ENCODE measurements around the gene RPRD1A.

The RPRD1A gene

DNA sequence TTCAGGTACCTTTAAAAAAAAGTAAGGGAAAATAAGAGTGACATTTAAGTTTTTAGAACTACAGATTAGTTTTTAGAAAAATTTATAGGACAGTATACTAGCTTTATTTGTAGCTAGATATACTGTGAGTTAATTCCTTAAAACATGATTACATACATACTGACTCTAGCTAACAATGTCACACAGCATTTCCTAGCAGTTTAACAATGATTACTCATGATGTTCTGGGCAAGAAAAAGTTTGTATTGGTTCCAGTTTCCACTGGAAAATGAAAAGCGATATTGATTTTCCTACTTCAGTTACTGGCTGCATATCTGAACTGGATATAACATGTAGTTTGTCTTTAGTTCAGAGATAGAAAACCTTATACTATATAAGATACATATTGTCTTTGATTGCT, 42.4 kb upstream of the RPRD1A start:
- TF ChIP-seq, protein P1, sequence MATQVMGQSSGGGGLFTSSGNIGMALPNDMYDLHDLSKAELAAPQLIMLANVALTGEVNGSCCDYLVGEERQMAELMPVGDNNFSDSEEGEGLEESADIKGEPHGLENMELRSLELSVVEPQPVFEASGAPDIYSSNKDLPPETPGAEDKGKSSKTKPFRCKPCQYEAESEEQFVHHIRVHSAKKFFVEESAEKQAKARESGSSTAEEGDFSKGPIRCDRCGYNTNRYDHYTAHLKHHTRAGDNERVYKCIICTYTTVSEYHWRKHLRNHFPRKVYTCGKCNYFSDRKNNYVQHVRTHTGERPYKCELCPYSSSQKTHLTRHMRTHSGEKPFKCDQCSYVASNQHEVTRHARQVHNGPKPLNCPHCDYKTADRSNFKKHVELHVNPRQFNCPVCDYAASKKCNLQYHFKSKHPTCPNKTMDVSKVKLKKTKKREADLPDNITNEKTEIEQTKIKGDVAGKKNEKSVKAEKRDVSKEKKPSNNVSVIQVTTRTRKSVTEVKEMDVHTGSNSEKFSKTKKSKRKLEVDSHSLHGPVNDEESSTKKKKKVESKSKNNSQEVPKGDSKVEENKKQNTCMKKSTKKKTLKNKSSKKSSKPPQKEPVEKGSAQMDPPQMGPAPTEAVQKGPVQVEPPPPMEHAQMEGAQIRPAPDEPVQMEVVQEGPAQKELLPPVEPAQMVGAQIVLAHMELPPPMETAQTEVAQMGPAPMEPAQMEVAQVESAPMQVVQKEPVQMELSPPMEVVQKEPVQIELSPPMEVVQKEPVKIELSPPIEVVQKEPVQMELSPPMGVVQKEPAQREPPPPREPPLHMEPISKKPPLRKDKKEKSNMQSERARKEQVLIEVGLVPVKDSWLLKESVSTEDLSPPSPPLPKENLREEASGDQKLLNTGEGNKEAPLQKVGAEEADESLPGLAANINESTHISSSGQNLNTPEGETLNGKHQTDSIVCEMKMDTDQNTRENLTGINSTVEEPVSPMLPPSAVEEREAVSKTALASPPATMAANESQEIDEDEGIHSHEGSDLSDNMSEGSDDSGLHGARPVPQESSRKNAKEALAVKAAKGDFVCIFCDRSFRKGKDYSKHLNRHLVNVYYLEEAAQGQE (IDR thresholded peaks at IDR 0.05; ENCODE audit: insufficient read depth in 1 of 2, low read depth in 2 of 2, low read length in 2 of 2): no peak
- TF ChIP-seq POLR2AphosphoS5 (IDR thresholded peaks at IDR 0.05; ENCODE audit: low read depth, low read length) (no peak), TAF1 (IDR thresholded peaks at IDR 0.05; ENCODE audit: borderline replicate concordance, insufficient read depth, low read length) (no peak), FOXP2 (optimal IDR thresholded peaks at IDR 0.05; ENCODE audit: borderline replicate concordance, extremely low read depth, extremely low read length, insufficient read depth) (no peak), SIN3A (IDR thresholded peaks at IDR 0.05; ENCODE audit: borderline replicate concordance, insufficient read depth, low read length) (no peak)

DNA sequence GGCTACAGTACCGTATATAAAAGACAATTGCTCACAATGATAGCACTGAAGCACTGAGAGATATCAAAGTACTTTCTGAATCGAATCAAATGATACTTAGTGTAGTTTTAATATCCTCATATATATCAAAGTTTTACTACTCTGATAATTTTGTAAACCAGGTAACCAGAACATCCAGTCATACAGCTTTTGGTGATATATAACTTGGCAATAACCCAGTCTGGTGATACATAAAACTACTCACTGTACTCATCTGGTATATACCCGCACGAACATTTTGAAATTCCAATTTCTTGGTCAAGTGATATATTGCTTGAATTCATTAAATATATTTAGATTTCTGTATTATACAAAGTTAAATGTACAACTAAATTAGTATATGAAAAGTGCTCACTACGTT, 41.2 kb upstream of the RPRD1A start:
- TF ChIP-seq TAF1 (IDR thresholded peaks at IDR 0.05; ENCODE audit: borderline replicate concordance, insufficient read depth, low read length): no peak
- no peak for TF ChIP-seq POLR2AphosphoS5 (IDR thresholded peaks at IDR 0.05; ENCODE audit: low read depth, low read length)
- TF ChIP-seq, protein P1 (IDR thresholded peaks at IDR 0.05; ENCODE audit: insufficient read depth in 1 of 2, low read depth in 2 of 2, low read length in 2 of 2): no peak
- no peak for TF ChIP-seq SIN3A (IDR thresholded peaks at IDR 0.05; ENCODE audit: borderline replicate concordance, insufficient read depth, low read length)
- TF ChIP-seq FOXP2 (optimal IDR thresholded peaks at IDR 0.05; ENCODE audit: borderline replicate concordance, extremely low read depth, extremely low read length, insufficient read depth): no peak

DNA sequence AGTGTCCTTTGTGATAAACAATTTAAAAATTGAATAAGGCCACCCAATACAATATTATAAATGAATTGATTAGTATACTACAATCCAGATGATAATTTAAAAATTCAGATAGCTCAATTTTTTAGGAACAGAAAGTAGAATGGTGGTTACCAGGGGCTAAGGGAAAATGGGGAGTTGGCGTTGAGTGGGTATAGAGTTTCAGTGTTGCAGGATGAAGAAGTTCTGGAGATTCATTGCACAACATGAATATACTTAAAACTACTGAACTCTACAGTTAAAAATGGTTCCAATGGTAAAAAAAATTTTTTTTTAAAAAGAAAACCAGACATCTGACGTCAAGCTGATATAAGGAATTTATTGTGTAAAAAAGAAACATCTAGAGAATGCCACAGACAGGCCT, 40.8 kb upstream of the RPRD1A start:
- TF ChIP-seq FOXP2 (optimal IDR thresholded peaks at IDR 0.05; ENCODE audit: borderline replicate concordance, extremely low read depth, extremely low read length, insufficient read depth): no peak
- no peak for TF ChIP-seq SIN3A (IDR thresholded peaks at IDR 0.05; ENCODE audit: borderline replicate concordance, insufficient read depth, low read length)
- TF ChIP-seq, protein P1 (IDR thresholded peaks at IDR 0.05; ENCODE audit: insufficient read depth in 1 of 2, low read depth in 2 of 2, low read length in 2 of 2): no peak
- no peak for TF ChIP-seq POLR2AphosphoS5 (IDR thresholded peaks at IDR 0.05; ENCODE audit: low read depth, low read length)
- TF ChIP-seq TAF1 (IDR thresholded peaks at IDR 0.05; ENCODE audit: borderline replicate concordance, insufficient read depth, low read length): no peak

DNA sequence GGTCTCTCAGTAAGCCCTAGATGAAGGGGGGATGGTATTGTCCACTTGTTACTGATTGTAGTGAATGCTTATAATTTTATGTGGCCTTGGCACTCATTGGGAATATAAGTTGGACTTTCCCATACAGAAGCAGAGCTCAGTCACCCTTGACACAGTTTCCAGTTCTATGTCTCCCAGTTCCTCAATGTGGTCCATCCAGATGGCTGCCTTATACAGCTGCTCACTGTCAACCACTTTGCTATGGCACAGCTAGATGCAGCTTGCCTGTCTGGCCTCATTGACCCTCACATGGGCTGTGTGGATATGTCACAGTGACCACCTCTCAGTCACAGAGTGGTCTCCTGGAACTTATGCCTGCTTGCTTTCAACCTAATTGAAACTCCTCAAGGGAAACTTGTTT, 40.1 kb upstream of the RPRD1A start:
- TF ChIP-seq, protein P1 (IDR thresholded peaks at IDR 0.05; ENCODE audit: insufficient read depth in 1 of 2, low read depth in 2 of 2, low read length in 2 of 2): no peak
- TF ChIP-seq SIN3A (IDR thresholded peaks at IDR 0.05; ENCODE audit: borderline replicate concordance, insufficient read depth, low read length): no peak
- no peak for TF ChIP-seq POLR2AphosphoS5 (IDR thresholded peaks at IDR 0.05; ENCODE audit: low read depth, low read length)
- no peak for TF ChIP-seq FOXP2 (optimal IDR thresholded peaks at IDR 0.05; ENCODE audit: borderline replicate concordance, extremely low read depth, extremely low read length, insufficient read depth)
- no peak for TF ChIP-seq TAF1 (IDR thresholded peaks at IDR 0.05; ENCODE audit: borderline replicate concordance, insufficient read depth, low read length)

DNA sequence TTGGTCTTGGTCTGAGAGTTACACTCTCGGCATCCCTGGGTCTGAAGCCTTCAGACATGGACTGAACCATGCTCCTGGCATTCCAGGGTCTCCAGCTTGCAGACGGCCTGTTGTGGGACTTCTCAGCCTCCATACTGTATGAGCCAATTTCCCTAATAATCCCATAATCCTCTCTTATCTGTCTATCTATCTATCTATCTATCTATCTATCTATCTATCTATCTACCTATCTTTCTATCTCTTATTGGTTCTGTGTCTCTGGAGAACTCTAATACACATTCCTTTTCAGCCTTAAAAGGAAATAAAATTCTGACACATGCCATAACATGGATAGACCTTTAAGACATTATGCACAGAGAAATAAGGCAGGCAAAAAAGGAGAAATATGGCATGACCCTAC, 37.4 kb upstream of the RPRD1A start:
- no peak for TF ChIP-seq SIN3A (IDR thresholded peaks at IDR 0.05; ENCODE audit: borderline replicate concordance, insufficient read depth, low read length)
- no peak for TF ChIP-seq TAF1 (IDR thresholded peaks at IDR 0.05; ENCODE audit: borderline replicate concordance, insufficient read depth, low read length)
- no peak for TF ChIP-seq FOXP2 (optimal IDR thresholded peaks at IDR 0.05; ENCODE audit: borderline replicate concordance, extremely low read depth, extremely low read length, insufficient read depth)
- TF ChIP-seq POLR2AphosphoS5 (IDR thresholded peaks at IDR 0.05; ENCODE audit: low read depth, low read length): no peak
- TF ChIP-seq, protein P1 (IDR thresholded peaks at IDR 0.05; ENCODE audit: insufficient read depth in 1 of 2, low read depth in 2 of 2, low read length in 2 of 2): no peak
